IMR-90 (cell line): ENCODE data around the gene MACO1.

Source experiments
- CEBPB ChIP-seq: IDR thresholded peaks from 2 replicates; pipeline ENCODE4 v1.6.1; 2012; ENCODE audit warnings: low read depth, low read length, improper control_type of control experiment
- CHD1 ChIP-seq: IDR thresholded peaks from 2 replicates; pipeline ENCODE4 v1.6.1; 2012; ENCODE audit warnings: low read depth, low read length, improper control_type of control experiment
- FOS ChIP-seq: fragments of 150-350 bp; IDR thresholded peaks from 2 replicates; pipeline ENCODE4 v1.6.1; 2016; ENCODE audit warnings: low read depth, low read length
- MAFK ChIP-seq: IDR thresholded peaks from 2 replicates; pipeline ENCODE4 v1.6.1; 2012; ENCODE audit warnings: low read depth, low read length, improper control_type of control experiment
- MAZ ChIP-seq: IDR thresholded peaks from 2 replicates; pipeline ENCODE4 v1.6.1; 2012; ENCODE audit warnings: low read depth, mild to moderate bottlenecking, low read length, improper control_type of control experiment, moderate library complexity, borderline replicate concordance
- MXI1 ChIP-seq: IDR thresholded peaks from 2 replicates; pipeline ENCODE4 v1.6.1; 2012; ENCODE audit warnings: low read depth, mild to moderate bottlenecking, low read length, moderate library complexity, borderline replicate concordance
- POLR2A ChIP-seq: IDR thresholded peaks from 2 replicates; pipeline ENCODE4 v1.6.1; 2012; ENCODE audit warnings: mild to moderate bottlenecking, low read depth, low read length
- RAD21 ChIP-seq: IDR thresholded peaks from 2 replicates; pipeline ENCODE4 v1.6.1; 2012; ENCODE audit warnings: low read length, improper control_type of control experiment
- RFX5 ChIP-seq: IDR thresholded peaks from 2 replicates; pipeline ENCODE4 v1.8.0; 2012; ENCODE audit warnings: low read depth, mild to moderate bottlenecking, low read length, moderate library complexity
- SMC3 ChIP-seq: fragments of 150-350 bp; IDR thresholded peaks from 2 replicates; pipeline ENCODE4 v1.6.1; 2016; ENCODE audit warnings: low read depth, mild to moderate bottlenecking, antibody characterized with exemption, low read length, moderate library complexity
- TF ChIP-seq, protein P1 (sequence below): conservative IDR thresholded peaks from 2 replicates; pipeline ENCODE4 v1.5.1; 2012; ENCODE audit warnings: mild to moderate bottlenecking, low read depth, low read length, improper control_type of control experiment
- TF ChIP-seq, protein P2 (sequence below): fragments of 150-350 bp; IDR thresholded peaks from 2 replicates; pipeline ENCODE4 v1.6.1; 2016; ENCODE audit warnings: low read depth, mild to moderate bottlenecking, low read length, moderate library complexity, borderline replicate concordance
- TF ChIP-seq, protein P3 (sequence below): fragments of 150-350 bp; IDR thresholded peaks from 2 replicates; pipeline ENCODE4 v1.6.1; 2017; ENCODE audit warnings: mild to moderate bottlenecking, antibody characterized with exemption, low read length, low read depth

DNA sequence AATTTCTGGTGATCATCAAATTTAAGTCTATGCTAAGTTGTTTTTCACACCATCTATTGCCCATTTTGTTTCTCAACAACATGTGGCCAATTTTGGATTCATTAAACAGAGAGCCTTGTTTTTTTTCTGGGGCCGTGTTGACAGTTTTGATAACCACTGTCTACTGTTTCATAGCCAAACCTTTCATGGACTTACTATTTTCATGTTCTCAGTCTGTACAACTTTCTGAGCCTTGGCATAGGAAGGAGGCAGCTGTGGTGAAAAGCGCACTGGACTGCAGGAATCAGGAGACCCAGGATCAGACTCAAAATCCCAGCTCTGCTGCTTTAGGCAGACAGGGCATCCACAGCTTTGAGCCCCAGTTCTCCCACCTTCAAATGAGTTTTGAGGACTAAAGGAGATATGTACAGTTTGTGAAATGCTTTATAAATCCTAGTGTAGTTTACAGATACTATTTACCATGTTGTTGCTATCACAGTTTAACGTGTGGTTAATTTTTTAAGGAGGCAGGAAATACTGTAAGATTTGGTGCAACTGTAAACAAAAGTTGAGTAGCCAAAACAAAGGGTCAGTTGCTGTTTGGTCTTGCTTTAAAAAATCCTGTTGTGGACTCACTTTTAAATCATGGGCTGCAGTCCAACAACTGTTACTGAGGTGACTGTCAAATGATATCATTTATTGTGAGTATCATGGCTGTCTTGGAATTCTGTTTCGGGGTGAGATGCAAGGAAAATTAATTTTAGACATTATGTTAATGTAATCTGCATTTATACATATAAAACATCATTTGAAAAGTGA is 2.9 kb downstream of the MACO1 start:
- TF ChIP-seq, protein P1, sequence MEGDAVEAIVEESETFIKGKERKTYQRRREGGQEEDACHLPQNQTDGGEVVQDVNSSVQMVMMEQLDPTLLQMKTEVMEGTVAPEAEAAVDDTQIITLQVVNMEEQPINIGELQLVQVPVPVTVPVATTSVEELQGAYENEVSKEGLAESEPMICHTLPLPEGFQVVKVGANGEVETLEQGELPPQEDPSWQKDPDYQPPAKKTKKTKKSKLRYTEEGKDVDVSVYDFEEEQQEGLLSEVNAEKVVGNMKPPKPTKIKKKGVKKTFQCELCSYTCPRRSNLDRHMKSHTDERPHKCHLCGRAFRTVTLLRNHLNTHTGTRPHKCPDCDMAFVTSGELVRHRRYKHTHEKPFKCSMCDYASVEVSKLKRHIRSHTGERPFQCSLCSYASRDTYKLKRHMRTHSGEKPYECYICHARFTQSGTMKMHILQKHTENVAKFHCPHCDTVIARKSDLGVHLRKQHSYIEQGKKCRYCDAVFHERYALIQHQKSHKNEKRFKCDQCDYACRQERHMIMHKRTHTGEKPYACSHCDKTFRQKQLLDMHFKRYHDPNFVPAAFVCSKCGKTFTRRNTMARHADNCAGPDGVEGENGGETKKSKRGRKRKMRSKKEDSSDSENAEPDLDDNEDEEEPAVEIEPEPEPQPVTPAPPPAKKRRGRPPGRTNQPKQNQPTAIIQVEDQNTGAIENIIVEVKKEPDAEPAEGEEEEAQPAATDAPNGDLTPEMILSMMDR, result no peak
- TF ChIP-seq POLR2A (no peak), SMC3 (no peak), RFX5 (no peak), RAD21 (no peak), CEBPB (no peak), MXI1 (no peak), MAFK (no peak), CHD1 (no peak), MAZ (no peak), FOS (no peak)
- TF ChIP-seq, protein P2, sequence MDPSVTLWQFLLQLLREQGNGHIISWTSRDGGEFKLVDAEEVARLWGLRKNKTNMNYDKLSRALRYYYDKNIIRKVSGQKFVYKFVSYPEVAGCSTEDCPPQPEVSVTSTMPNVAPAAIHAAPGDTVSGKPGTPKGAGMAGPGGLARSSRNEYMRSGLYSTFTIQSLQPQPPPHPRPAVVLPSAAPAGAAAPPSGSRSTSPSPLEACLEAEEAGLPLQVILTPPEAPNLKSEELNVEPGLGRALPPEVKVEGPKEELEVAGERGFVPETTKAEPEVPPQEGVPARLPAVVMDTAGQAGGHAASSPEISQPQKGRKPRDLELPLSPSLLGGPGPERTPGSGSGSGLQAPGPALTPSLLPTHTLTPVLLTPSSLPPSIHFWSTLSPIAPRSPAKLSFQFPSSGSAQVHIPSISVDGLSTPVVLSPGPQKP, result no peak
- TF ChIP-seq, protein P3, sequence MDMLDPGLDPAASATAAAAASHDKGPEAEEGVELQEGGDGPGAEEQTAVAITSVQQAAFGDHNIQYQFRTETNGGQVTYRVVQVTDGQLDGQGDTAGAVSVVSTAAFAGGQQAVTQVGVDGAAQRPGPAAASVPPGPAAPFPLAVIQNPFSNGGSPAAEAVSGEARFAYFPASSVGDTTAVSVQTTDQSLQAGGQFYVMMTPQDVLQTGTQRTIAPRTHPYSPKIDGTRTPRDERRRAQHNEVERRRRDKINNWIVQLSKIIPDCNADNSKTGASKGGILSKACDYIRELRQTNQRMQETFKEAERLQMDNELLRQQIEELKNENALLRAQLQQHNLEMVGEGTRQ, result no peak
